GM21786 (cell line): Measurements from ENCODE around the gene RALGAPA2.

Source experiments
- ATAC-seq: cut with Tn5 transposase; IDR thresholded peaks from one replicate; pipeline ENCODE4 v1.9.1; 2021; ENCODE audit not compliant: unreplicated experiment

Gene RALGAPA2

DNA sequence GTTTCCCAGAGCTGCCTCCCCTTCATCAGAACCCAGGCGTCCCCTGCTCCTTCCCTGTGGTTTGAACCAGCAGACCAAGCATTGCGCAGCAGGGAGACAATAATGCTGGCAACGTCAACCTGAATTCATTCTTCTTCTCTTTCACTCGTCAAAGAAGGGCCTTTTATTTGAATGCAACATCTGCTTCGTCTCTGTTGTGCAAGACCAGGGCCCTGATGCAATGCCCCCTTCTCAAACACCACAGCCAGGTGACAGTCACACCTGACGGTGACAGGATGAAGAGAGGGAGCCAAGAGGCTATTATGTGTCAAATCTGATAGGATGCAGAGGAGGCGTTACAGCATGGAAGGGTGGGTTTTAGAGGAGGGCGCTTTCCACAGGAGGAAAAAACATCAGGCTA, 336.6 kb downstream of the RALGAPA2 start:
- ATAC-seq: no peak

DNA sequence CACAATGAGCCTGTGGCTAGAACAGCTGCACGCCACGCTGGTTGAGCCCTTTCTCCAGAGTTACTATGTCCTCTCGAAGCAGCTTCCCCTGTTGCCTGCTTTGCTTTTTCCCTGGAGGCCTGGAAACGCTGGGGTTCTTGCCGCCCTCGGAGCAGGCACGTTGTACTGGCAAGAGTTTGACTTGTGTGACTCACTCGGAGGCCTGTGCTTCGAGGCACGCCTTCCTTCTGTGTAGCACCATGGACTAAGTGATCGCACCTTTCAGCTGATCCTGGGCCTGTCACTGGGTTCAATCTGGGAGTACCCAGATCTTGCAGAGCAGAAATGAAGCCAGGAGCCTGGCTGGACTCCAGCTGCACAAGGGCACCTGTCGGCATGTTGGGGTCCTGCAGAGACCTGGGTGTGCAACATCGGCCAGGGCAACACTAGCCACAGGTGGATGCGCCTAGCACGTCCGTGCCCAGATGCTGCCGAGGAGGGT, 339.3 kb downstream of the RALGAPA2 start:
- no peak for ATAC-seq

DNA sequence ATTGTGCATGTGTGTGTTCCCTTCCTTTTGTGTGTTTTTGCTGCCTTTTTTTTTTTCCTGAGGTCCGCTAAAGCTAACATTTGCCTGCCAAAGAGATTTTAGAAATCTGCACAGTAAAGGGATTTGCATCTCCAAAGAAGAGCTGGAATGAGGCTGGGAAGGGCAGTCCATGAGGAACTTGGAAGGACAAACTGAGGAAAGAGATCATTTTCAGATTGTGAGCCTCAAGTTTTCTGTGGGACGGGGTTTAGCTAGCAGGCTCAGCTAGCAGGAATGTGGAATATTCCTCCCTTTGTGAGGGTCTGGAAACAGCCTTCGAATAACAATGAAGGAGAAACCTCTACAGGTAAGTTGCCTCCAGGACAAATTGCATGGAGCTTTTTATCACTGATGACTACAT, 340.8 kb downstream of the RALGAPA2 start:
- ATAC-seq: no peak

DNA sequence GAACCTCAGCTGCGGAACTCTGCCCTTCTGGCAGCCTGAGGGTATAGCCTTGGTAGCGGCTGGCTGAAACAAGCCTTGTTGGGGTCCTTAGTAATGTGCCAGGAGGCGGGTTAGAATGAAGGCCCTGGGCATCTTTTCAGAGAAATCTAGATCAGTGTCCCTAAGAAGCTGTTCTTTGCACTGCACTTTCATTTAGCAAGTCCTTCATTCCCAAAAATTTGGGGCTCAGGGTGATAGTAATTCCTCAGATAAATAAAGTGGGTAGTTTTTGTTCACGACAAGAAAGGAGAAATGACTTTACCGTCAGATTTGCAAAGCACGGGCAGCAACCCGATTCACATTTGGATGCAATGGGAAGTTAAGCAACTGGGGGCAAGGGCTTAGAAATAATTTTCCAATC, 341.4 kb downstream of the RALGAPA2 start:
- ATAC-seq: no peak

DNA sequence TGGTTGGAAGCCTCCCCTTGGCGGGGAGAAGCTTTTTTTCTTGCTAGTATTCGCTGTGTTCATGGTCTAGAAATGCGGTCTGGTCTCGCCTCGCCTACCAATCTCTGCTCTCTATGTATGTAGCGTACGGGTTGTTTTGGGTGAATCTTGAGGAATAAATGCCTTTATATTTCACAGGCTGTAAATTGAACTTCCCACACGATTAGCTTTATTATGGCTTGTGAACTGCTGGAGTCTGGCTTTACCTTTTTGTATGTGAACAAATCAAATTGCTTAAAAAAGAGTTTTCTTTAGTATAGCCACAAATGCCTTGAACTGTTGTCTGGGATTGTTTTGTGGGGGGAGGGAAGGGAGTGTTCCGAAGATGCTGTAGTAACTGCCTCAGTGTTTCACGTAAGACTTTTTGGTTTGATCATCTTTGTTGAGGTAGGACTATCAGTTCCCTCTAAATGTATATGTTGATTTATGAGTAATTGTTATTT, 342.3 kb downstream of the RALGAPA2 start:
- ATAC-seq: no peak

DNA sequence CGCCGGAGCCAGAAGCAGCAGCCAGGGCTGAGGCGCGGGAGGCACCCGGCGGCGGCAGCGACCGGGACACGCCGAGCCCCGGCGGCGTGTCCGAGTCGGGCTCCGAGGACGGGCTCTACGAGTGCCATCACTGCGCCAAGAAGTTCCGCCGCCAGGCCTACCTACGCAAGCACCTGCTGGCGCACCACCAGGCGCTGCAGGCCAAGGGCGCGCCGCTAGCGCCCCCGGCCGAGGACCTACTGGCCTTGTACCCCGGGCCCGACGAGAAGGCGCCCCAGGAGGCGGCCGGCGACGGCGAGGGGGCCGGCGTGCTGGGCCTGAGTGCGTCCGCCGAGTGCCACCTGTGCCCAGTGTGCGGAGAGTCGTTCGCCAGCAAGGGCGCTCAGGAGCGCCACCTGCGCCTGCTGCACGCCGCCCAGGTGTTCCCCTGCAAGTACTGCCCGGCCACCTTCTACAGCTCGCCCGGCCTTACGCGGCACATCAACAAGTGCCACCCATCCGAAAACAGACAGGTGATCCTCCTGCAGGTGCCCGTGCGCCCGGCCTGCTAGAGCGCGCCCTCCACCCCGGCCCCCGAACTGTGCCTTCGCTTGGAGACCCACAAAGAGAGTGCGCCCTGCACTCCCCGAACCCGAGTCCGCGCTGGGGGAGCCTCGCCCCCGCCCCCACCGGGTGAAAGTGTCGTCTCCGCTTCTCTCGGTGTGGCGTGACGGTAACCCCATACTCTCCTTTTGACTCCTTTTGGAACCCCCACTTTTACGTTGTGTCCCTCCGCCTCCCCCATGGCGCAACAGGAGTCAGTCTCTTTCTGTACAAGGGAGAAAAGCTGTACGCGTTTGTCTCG, 343.0 kb downstream of the RALGAPA2 start:
- no peak for ATAC-seq

DNA sequence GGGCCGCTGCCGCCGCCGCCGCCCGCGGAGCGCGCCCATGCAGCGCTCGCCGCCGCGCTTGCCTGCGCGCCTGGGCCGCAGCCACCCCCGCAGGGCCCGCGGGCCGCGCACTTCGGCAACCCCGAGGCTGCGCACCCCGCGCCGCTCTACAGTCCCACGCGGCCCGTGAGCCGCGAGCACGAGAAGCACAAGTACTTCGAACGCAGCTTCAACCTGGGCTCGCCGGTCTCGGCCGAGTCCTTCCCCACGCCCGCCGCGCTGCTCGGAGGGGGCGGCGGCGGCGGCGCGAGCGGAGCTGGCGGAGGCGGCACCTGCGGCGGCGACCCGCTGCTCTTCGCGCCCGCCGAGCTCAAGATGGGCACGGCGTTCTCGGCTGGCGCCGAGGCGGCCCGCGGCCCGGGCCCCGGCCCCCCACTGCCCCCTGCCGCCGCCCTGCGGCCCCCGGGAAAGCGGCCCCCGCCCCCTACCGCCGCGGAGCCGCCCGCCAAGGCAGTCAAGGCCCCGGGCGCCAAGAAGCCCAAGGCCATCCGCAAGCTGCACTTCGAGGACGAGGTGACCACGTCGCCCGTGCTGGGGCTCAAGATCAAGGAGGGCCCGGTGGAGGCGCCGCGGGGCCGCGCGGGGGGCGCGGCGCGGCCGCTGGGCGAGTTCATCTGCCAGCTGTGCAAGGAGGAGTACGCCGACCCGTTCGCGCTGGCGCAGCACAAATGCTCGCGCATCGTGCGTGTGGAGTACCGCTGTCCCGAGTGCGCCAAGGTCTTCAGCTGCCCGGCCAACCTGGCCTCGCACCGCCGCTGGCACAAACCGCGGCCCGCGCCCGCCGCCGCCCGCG, 343.8 kb downstream of the RALGAPA2 start:
- ATAC-seq: no peak

DNA sequence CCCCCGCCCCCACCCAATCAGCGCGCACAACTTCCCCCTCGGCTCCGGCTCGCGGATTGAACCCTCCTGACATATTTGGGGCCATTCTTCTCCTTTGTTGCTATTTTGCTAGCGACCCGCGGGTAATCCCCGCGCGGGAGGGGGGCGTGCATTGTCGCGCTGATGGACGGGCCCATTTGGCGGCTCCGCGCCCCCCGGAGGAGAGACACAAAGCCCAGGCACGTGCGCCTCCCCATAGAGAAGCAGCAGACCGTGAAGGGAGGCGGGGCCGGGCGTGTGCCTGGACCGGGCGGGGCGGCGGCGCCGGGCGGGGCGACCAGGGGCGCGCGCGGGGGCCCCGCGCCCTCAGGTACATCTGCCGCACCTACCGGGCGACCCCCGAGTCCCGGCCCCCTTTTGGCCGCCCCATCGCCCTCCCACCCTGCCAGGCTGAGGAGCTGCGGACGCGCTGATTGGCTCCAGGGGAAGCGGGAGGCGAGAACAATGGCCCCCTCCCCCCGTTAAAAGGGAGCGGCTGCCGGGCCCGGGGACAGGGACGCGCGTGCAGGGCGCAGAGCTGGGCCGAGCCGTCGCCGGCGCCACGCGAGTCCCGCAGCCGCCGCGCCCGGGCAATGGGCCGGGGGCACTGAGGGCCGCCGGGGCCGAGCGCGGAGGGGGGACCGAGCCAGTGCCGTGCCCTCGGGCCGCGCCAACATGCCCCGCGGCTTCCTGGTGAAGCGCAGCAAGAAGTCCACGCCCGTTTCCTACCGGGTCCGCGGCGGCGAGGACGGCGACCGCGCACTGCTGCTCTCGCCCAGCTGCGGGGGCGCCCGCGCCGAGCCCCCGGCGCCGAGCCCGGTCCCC, 344.6 kb downstream of the RALGAPA2 start, which contains the start of gene INSM1:
Gene INSM1, plus strand, starts transcription at position 530 of the 843 bp plus-strand sequence. Its CDS starts 164 bp downstream, at position 694.
- no peak for ATAC-seq

DNA sequence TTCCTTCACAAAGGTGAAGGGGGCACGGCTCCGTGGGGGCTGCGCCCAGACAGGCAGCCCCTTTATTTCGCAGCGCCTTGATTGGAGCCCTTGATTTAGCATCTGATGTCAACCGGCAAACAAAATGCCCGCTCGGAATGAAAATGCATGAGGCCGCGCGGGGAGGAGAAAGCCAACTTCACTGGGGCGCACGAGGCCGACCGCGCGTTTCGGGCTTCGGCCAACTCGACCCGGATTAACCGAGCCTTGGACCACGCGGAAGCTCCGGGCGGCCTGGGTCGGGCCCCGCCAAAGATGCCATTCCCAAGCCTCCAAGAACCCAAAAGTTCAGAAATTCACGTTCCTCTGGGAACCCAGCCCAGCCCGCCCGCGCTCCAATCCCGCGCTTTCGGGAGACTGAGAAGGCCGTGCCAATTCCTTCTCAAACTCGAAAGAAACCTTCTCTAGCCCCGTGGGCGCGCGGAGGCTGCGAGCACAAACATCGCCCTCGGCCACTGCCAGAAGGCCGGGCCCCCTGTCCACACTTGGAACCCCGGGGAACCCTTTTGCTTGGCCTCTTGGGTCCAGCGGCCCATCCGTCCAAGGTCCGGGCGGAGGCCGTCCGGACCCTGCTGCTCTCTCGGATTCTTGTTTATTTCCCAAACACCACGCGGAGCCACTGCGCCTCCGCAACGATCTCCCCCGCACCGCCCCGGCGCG, 345.4 kb downstream of the RALGAPA2 start:
- no peak for ATAC-seq

DNA sequence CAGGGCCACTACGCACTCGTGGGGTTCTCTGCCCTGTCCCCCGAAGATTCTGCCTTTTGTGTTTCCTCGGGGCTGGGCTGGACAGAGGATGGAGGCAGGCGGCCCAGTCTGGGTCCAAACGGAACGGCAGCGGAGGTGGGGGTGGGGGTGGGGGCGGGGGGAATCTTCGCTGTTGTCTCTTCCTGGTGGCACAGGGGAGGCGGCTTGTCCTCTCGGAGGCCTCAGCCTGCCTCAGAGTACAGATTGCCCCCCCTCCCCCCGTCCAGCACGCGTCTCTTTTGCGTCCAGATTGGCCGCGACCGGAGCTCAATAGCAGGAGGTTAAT, 345.9 kb downstream of the RALGAPA2 start:
- ATAC-seq: no peak

DNA sequence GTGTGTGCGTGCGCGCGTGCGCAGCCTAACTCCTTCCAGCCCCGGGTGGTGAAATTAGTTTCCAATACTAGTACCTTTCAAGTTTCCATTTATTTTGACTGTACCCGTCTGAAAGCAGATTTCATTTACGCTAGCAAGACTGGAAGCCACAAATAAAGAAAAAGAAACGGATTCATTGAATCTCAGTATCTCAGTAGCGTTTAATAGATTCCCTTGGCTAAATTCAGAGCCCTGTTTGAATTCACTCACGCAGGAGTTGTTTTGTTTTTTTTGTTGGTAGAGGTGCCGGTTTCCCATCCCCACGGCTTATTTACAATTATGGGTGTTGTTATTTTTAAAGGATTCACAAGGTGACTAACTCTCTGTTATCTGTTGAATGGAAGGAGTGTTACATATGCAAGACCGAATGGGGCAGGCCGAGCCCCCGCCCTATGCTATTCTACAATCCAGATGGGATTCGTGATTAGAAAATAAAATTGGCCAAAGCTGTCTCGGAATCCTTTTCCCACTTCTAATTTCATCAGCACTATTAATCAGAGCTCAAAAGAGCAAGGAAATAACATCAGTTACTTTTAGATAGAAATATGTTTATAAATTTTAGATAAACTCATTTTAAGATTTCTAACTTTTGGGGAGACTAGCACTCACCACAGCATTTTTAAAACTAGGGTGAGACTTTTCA, 346.8 kb downstream of the RALGAPA2 start:
- ATAC-seq: no peak

DNA sequence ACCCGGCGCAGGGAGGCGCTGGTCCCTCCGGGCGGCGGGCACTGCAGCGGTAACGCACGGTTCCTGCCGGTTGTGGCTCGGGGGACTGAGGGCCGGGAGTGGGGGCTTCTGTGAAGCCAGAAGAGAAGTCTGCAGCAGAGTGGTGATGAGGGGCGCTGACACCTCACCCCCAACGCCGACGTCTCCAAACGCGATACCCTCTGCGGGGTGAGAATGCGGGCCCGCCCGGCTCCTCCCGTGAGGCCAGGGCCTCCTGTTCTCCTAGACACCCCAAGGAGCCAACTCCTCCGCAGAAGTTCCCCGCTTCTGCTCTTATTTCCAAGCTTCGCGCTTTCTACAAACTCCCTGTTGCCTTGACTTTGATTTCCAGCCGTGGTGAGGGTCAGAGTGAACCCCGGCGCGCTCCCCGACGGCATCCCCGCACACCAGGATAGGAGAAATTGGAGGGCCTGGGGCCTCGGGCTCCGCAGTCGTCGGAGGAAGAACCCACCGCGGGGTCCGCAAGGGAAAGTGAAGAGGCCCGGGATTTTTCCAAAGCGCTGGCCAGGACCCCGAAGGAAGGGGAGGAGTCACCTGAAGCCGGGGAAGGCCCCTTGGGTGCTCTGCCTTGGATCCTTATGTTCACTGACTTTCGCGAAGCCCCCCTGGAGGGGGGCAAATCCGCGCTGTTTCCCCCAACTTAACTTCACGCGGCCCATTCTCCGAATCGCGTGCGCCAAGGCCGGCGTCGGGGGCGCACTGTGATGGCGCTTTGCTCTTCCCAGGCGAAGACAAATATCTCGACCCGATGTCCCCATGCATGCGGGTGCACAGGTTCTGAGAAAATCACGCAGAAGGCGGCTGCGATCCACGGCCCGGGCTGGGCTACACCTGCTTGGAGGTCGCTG, 347.6 kb downstream of the RALGAPA2 start:
- ATAC-seq: no peak

DNA sequence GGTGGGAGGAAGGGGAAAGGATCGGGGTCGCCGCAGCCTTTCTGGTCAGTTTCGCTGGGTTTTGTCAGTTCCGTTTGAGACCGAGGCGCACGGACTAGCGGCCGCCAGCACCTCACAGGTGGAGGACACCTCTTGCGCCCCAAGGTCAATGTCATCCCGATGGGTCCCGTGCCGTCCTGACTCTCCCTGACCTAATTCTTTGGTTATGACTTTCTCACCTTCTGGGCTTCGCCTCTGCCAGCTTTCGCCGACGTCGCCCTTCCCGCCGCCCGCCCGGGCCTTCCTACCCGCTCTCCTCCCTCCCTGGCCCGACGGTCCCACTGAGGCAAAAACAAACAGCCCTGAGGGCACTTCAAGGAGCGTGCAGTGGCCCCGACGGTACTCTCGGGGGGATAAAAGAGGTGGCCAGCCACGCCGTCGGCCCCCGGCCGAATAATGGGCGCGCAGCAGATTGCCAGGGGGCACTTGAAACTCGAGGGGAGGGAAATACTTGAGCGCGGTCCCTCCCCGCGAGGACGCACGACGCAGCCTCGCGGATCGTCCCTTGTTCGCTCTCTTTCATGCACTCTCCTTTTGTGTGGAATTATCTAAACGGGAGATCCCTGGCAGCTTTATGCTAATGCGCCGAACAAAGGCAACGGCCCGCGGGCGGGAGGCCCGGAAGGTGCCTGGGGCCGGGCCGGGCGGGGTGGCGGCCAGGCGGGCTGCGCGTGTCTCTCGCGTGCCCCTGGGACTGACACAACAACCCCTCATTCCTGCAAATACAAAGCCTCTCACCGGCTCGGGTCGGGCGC, 348.4 kb downstream of the RALGAPA2 start:
- no peak for ATAC-seq

DNA sequence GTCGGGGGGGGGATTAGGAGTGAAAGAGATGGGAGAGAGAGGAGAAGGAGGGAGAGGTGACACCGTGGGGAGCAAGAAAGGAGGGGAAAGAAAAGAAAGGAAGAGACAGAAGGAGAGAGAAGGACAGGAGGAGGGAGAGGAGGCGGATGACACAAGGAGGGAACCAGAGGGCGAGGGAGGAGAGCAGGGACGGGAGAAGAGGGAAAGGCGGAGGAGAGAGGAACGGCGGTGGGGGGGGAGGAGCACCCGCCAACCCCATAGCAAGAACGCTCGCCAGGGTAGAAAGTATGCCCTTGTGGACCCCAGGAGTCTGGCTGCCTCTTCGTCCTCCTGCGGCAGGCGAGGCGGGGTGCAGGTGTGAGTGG, 349.0 kb downstream of the RALGAPA2 start:
- ATAC-seq: no peak

DNA sequence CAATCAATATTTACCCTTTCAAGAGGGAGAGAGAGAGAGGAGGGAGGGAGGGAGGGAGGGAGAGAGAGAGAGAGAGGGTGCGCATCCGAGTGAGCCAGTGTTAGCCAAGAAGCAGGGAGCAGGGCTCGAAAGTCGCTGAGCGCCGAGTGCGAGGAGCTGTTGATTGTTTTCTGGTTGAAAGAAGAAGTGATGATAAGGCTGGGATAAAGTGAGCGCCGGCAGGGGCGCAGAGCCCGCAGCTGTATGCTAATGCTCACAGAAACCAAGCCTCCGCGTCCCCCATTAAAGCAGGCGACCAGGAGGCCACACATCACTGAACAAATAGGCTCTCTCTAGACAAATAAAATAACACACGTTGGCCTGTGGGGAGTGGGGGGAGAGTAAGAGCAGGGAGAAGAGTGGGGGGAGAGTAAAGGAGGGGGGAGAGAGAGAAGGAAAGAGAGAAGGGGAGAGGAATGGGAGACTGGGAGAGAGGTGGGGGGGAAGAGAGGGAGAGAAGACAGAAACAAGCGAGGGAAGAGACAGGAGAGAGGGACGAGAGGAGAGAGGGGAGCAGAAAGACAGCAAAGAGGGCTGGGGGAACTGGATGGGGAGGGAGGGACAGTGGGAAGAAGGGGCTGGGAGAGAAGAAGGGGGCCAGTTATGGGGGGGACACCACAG, 349.5 kb downstream of the RALGAPA2 start:
- no peak for ATAC-seq

DNA sequence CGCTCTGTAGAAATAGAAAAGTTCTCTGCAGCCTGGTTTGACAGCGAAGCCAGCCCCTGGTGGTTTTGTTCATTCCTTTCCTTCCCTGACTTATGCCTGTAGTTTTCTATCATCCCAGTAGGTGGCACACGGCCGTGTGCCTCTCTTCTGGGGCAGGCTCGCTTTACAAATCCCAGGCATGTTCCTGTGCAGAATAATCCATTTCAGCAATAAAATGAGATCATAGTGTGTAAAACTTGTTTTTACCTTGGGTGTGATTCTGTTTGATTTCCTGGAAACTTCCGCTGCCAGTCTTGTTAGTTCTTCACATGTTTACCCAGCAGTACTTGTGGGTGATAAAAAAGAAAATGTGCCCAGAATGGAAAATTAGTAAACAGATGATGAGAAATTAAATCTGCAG, 352.0 kb downstream of the RALGAPA2 start:
- peak; percentile 57 for ATAC-seq

DNA sequence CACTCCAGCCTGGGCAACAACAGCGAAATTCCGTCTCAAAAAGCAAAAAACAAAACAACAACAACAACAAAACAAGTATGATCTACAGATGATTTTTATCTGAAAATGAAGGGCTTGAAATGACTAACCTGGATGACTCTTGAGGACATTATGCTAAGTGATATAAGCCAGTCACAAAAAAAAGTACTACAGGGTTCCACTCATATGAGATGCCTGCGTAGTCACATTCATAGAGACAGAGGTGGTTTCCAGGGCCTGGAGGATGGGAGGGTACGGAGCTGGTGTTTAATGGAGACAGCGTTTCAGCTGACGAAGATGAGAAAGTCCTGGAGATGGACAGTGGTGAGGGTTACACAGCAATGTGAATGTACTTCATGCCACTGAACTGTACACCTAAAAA, 352.8 kb downstream of the RALGAPA2 start:
- ATAC-seq: no peak

DNA sequence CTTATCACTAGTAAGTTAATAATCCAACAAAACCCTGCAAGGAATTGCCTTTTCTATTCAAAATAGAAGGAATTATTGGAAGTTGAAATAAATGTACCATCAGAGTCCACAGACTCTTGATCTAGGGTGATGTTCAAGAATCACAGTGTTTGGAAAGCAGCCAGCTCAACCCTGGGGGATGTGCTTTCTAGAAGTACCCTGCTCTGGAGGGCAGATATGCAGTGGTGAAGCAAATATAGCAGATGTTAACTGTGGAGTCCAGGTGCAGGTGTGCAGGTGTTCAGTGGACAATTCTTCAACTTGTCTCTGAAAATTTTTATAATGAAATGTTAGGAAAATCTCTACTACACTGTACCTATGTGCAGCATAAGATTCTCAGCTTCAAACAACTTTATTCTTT, 353.6 kb downstream of the RALGAPA2 start:
- ATAC-seq: no peak
